Neural cell (in vitro differentiated cells): ENCODE measurements around the gene KIRREL3. TPM values are rescaled to one million over a fixed set of nuclear protein-coding genes. Genes with fewer than 3 reads are reported as not detected.
"Not testable (repeated sequence)": the region's sequence is repeated elsewhere in the genome, so short reads cannot be mapped to it uniquely, and the experiment has no call there.

ENCODE experiments used
- H2AFZ ChIP-seq: fragments of 200-600, 300-800 bp; sonication (generic), shearing (Covaris generic); 2 replicates; pipeline ENCODE4 v1.6.0; 2014; ENCODE audit warnings: low read depth, mild to moderate bottlenecking, antibody characterized with exemption, low read length, moderate library complexity
- H3F3A ChIP-seq: fragments of 200-600 bp; shearing (Covaris generic); 2 replicates; pipeline ENCODE4 v1.6.1; 2016; ENCODE audit warnings: mild to moderate bottlenecking, moderate library complexity, mixed read lengths, antibody characterized with exemption, low read length; ENCODE audit not compliant: insufficient read depth, poor library complexity, severe bottlenecking
- H3K27ac ChIP-seq: fragments of 200-600, 300-800 bp; sonication (generic), shearing (Covaris generic); 2 replicates; pipeline ENCODE4 v1.5.1; 2014; ENCODE audit warnings: mild to moderate bottlenecking, low read length, moderate library complexity
- H3K27me3 ChIP-seq: fragments of 300-800, 200-600 bp; sonication (generic), shearing (Covaris generic); 2 replicates; pipeline ENCODE4 v1.6.0; 2014; ENCODE audit warnings: mild to moderate bottlenecking, low read depth, low read length, moderate library complexity; ENCODE audit not compliant: insufficient read depth
- H3K36me3 ChIP-seq: fragments of 300-800, 200-600 bp; sonication (generic), shearing (Covaris generic); 2 replicates; pipeline ENCODE4 v1.5.1; 2014; ENCODE audit warnings: mild to moderate bottlenecking, antibody characterized with exemption, low read length, moderate library complexity; ENCODE audit not compliant: insufficient read depth
- H3K4me2 ChIP-seq: fragments of 300-800, 200-600 bp; sonication (generic), shearing (Covaris generic); 2 replicates; pipeline ENCODE4 v1.6.0; 2014; ENCODE audit warnings: mild to moderate bottlenecking, low read length
- H3K4me3 ChIP-seq: fragments of 300-800, 200-600 bp; sonication (generic), shearing (Covaris generic); 2 replicates; pipeline ENCODE4 v1.5.1; 2014; ENCODE audit warnings: mild to moderate bottlenecking, low read length, moderate library complexity
- H3K79me2 ChIP-seq: fragments of 200-600 bp; shearing (Covaris generic); replicated peaks from 2 replicates; pipeline ENCODE4 v1.6.0; 2014; ENCODE audit warnings: mild to moderate bottlenecking, low read length, moderate library complexity; ENCODE audit not compliant: insufficient read depth
- H3K9ac ChIP-seq: fragments of 300-800, 200-600 bp; sonication (generic), shearing (Covaris generic); 2 replicates; pipeline ENCODE4 v1.6.1; 2016; ENCODE audit warnings: mild to moderate bottlenecking, low read length, mixed read lengths
- H3K9me2 ChIP-seq: fragments of 200-600 bp; shearing (Covaris generic); 2 replicates; pipeline ENCODE4 v1.6.1; 2016; ENCODE audit warnings: mild to moderate bottlenecking, low read length, mixed read lengths; ENCODE audit not compliant: insufficient read depth
- H3K9me3 ChIP-seq: fragments of 200-600, 300-800 bp; sonication (generic), shearing (Covaris generic); 2 replicates; pipeline ENCODE4 v1.6.1; 2016; ENCODE audit warnings: mild to moderate bottlenecking, mixed run types, low read length, moderate library complexity, mixed read lengths
- H4K20me1 ChIP-seq: fragments of 200-600 bp; shearing (Covaris generic); 2 replicates; pipeline ENCODE4 v1.6.1; 2016; ENCODE audit warnings: mild to moderate bottlenecking, mixed run types; ENCODE audit not compliant: insufficient read depth
- CTCF ChIP-seq: fragments of 450-650 bp; IDR thresholded peaks from 2 replicates; pipeline ENCODE4 v1.5.1; 2014; ENCODE audit warnings: antibody characterized with exemption, mild to moderate bottlenecking, moderate library complexity; ENCODE audit not compliant: poor library complexity, severe bottlenecking
- EP300 ChIP-seq: fragments of 450-650 bp; conservative IDR thresholded peaks from 2 replicates; pipeline ENCODE4 v1.6.1; 2014; ENCODE audit warnings: antibody characterized with exemption, mild to moderate bottlenecking, moderate library complexity; ENCODE audit not compliant: poor library complexity, severe bottlenecking
- EZH2 ChIP-seq: fragments of 200-600, 300-800 bp; shearing (Covaris generic), sonication (generic); IDR thresholded peaks from 2 replicates; pipeline ENCODE4 v1.6.1; 2014; ENCODE audit warnings: antibody characterized with exemption, low read length, borderline replicate concordance, mild to moderate bottlenecking; ENCODE audit not compliant: insufficient read depth, poor library complexity, severe bottlenecking
- MXI1 ChIP-seq: fragments of 450-650 bp; conservative IDR thresholded peaks from 2 replicates; pipeline ENCODE4 v1.6.1; 2014; ENCODE audit warnings: antibody characterized with exemption, mild to moderate bottlenecking; ENCODE audit not compliant: poor library complexity, severe bottlenecking
- POLR2AphosphoS5 ChIP-seq: IDR thresholded peaks from 2 replicates; pipeline ENCODE4 v1.6.1; 2012
- RAD21 ChIP-seq: fragments of 450-650 bp; conservative IDR thresholded peaks from 2 replicates; pipeline ENCODE4 v1.6.1; 2014; ENCODE audit warnings: antibody characterized with exemption, mild to moderate bottlenecking, moderate library complexity
- REST ChIP-seq: IDR thresholded peaks from 2 replicates; pipeline ENCODE4 v1.6.1; 2012; ENCODE audit warnings: borderline replicate concordance
- SMC3 ChIP-seq: fragments of 450-650 bp; conservative IDR thresholded peaks from 2 replicates; pipeline ENCODE4 v1.6.1; 2014; ENCODE audit warnings: antibody characterized with exemption, mild to moderate bottlenecking, moderate library complexity; ENCODE audit not compliant: poor library complexity
- TAF1 ChIP-seq: IDR thresholded peaks from 2 replicates; pipeline ENCODE4 v1.6.1; 2012; ENCODE audit warnings: low read depth
- polyA plus RNA-seq: library from polyadenylated mRNA; depleted of rRNA; stranded (reverse); fragments of >200 nt; gene quantifications from 2 replicates; pipeline ENCODE4 v1.2.3, GENCODE V29; 2014

The KIRREL3 gene
- polyA plus RNA-seq, 1 donor from 2014 or later, result 23.8 TPM

- Histone ChIP-seq H3K9me3 (no peaks in the 10 kb centered on the region), H4K20me1 (no peaks in the 10 kb centered on the region), H3K4me3 (no peak overlapping the region), H3K4me2 (no peak overlapping the region), H3K79me2 (no peaks in the 10 kb centered on the region), H3K9ac (no peak overlapping the region), H3K27me3 (no peaks in the 10 kb centered on the region), H3K36me3 (no peaks in the 10 kb centered on the region), H3K9me2 (no peaks in the 10 kb centered on the region), H2AFZ (no peak overlapping the region), H3K27ac (no peak overlapping the region), H3F3A (no peaks in the 10 kb centered on the region)
- TF ChIP-seq EZH2, result no peak
- TF ChIP-seq CTCF, result no peak
- TF ChIP-seq TAF1, result no peak
- no peak for TF ChIP-seq EP300
- no peak for TF ChIP-seq SMC3
- TF ChIP-seq POLR2AphosphoS5, result no peak
- no peak for TF ChIP-seq MXI1
- TF ChIP-seq REST, result no peak
- TF ChIP-seq RAD21, result no peak
Measured at GRCh38 chr11:126384449-126385070, 616.0 kb downstream of the KIRREL3 start.

- no peaks in the 10 kb centered on the region for H4K20me1 ChIP-seq
- TF ChIP-seq EP300, result no peak
- no peak for TF ChIP-seq CTCF
- no peak for TF ChIP-seq EZH2
- no peaks in the 10 kb centered on the region for H3K9me2 ChIP-seq
- no peaks in the 10 kb centered on the region for H3K27me3 ChIP-seq
- no peaks in the 10 kb centered on the region for H3K36me3 ChIP-seq
- no peak overlapping the region for H3K4me2 ChIP-seq
- H3F3A ChIP-seq, result no peaks in the 10 kb centered on the region
- no peaks in the 10 kb centered on the region for H3K9me3 ChIP-seq
- H2AFZ ChIP-seq, result no peak overlapping the region
- no peak overlapping the region for H3K27ac ChIP-seq
- H3K9ac ChIP-seq, result no peak overlapping the region
- H3K79me2 ChIP-seq, result no peaks in the 10 kb centered on the region
- H3K4me3 ChIP-seq, result no peak overlapping the region
Measured at GRCh38 chr11:126383339-126384335, 616.9 kb downstream of the KIRREL3 start.

- not testable (repeated sequence) for H3K79me2 ChIP-seq, H2AFZ ChIP-seq, H3K27me3 ChIP-seq, H3K4me2 ChIP-seq, H3K4me3 ChIP-seq, H3K9me3 ChIP-seq, H3F3A ChIP-seq, H3K36me3 ChIP-seq, H3K27ac ChIP-seq, H4K20me1 ChIP-seq, H3K9ac ChIP-seq, H3K9me2 ChIP-seq
Measured at GRCh38 chr11:126382641-126383040, 617.9 kb downstream of the KIRREL3 start.

- not testable (repeated sequence) for H3K4me2 ChIP-seq, H4K20me1 ChIP-seq, H3K9me3 ChIP-seq, H3K27ac ChIP-seq, H3K9me2 ChIP-seq, H3K9ac ChIP-seq, H2AFZ ChIP-seq, H3K4me3 ChIP-seq, H3F3A ChIP-seq, H3K27me3 ChIP-seq, H3K36me3 ChIP-seq, H3K79me2 ChIP-seq
Measured at GRCh38 chr11:126381960-126382359, 618.6 kb downstream of the KIRREL3 start.
